GM23338 (cell line): Measurements from ENCODE around the gene SERP1. TPM values are rescaled to one million over a fixed set of nuclear protein-coding genes. Genes with fewer than 3 reads are reported as not detected.

Source experiments
- ATAC-seq: fragments of 200-7000 bp; cut with Tn5 transposase; 3 replicates; pipeline ENCODE4 v1.9.1; 2020
- DNase-seq: peaks from one replicate; pipeline ENCODE4 v3.0.0-alpha.2; 2015; ENCODE audit warnings: low spot score
- H2AFZ ChIP-seq: fragments of 200-600 bp; sonication (generic); 2 replicates; pipeline ENCODE4 v1.8.0; 2016; ENCODE audit warnings: antibody characterized with exemption, mild to moderate bottlenecking, moderate library complexity
- H3F3A ChIP-seq: fragments of 200-600 bp; sonication (generic); replicated peaks from 2 replicates; pipeline ENCODE4 v1.8.0; 2017; ENCODE audit warnings: antibody characterized with exemption, mixed run types, low read depth
- H3K27ac ChIP-seq: fragments of 200-600 bp; sonication (generic); 2 replicates; pipeline ENCODE4 v1.6.1; 2016; ENCODE audit warnings: low read depth
- H3K27me3 ChIP-seq: fragments of 200-600 bp; sonication (generic); 2 replicates; pipeline ENCODE4 v1.8.0; 2016; ENCODE audit warnings: mild to moderate bottlenecking, mixed run types, moderate library complexity; ENCODE audit not compliant: insufficient read depth
- H3K36me3 ChIP-seq: fragments of 200-600 bp; sonication (generic); 2 replicates; pipeline ENCODE4 v1.8.0; 2016; ENCODE audit warnings: mild to moderate bottlenecking; ENCODE audit not compliant: insufficient read depth
- H3K4me1 ChIP-seq: fragments of 200-600 bp; sonication (generic); 2 replicates; pipeline ENCODE4 v1.8.0; 2016; ENCODE audit warnings: mild to moderate bottlenecking, moderate library complexity; ENCODE audit not compliant: insufficient read depth
- H3K4me2 ChIP-seq: fragments of 200-600 bp; sonication (generic); 2 replicates; pipeline ENCODE4 v1.7.1; 2017; ENCODE audit warnings: mixed run types
- H3K4me3 ChIP-seq: fragments of 200-600 bp; sonication (generic); 2 replicates; pipeline ENCODE4 v1.6.1; 2016; ENCODE audit warnings: mixed run types
- H3K79me2 ChIP-seq: fragments of 200-600 bp; sonication (generic); replicated peaks from 2 replicates; pipeline ENCODE4 v1.8.0; 2017; ENCODE audit warnings: mild to moderate bottlenecking; ENCODE audit not compliant: insufficient read depth
- H3K9me2 ChIP-seq: fragments of 200-600 bp; sonication (generic); 2 replicates; pipeline ENCODE4 v1.8.0; 2017; ENCODE audit not compliant: insufficient read depth
- H4K20me1 ChIP-seq: fragments of 200-600 bp; sonication (generic); replicated peaks from 2 replicates; pipeline ENCODE4 v1.8.0; 2017; ENCODE audit warnings: mild to moderate bottlenecking; ENCODE audit not compliant: insufficient read depth
- H3K27ac Mint-ChIP-seq: 2 replicates; pipeline ENCODE4 v1.8.0; 2020; ENCODE audit warnings: inconsistent platforms, mild to moderate bottlenecking, moderate library complexity, mixed read lengths
- H3K27me3 Mint-ChIP-seq: 3 replicates; pipeline ENCODE4 v1.8.0; 2022; ENCODE audit warnings: low read depth, mild to moderate bottlenecking, moderate library complexity, mixed read lengths, inconsistent platforms; ENCODE audit not compliant: insufficient read depth, poor library complexity
- H3K36me3 Mint-ChIP-seq: 3 replicates; pipeline ENCODE4 v1.8.0; 2021; ENCODE audit warnings: low read depth, mild to moderate bottlenecking, inconsistent platforms, moderate library complexity, mixed read lengths
- H3K4me1 Mint-ChIP-seq: 3 replicates; pipeline ENCODE4 v1.8.0; 2020; ENCODE audit warnings: mild to moderate bottlenecking, inconsistent platforms, mixed read lengths
- H3K4me3 Mint-ChIP-seq: 3 replicates; pipeline ENCODE4 v1.8.0; 2021; ENCODE audit warnings: moderate library complexity, mild to moderate bottlenecking, inconsistent platforms, mixed read lengths
- H3K9me3 Mint-ChIP-seq: 3 replicates; pipeline ENCODE4 v1.8.0; 2020; ENCODE audit warnings: moderate library complexity, mild to moderate bottlenecking, inconsistent platforms, mixed read lengths
- CREB1 ChIP-seq: fragments of 250-450 bp; sonication (Bioruptor Pico); IDR thresholded peaks from 2 replicates; pipeline ENCODE4 v1.5.0; 2020; ENCODE audit warnings: low read depth, mild to moderate bottlenecking, moderate library complexity
- CTCF ChIP-seq, 2 experiments: fragments of 200-600 bp in 1 of 2; sonication (generic) in 1 of 2; conservative IDR thresholded peaks; 2 replicates each; pipeline versions ENCODE4 v1.5.1 to v1.6.1; 2016 to 2017; ENCODE audit warnings: antibody characterized with exemption in 2 of 2, low read depth in 2 of 2, mild to moderate bottlenecking in 2 of 2, moderate library complexity in 1 of 2
- ETS1 ChIP-seq: IDR thresholded peaks from 2 replicates; pipeline ENCODE4 v1.6.1; 2016; ENCODE audit warnings: antibody characterized with exemption
- EZH2 ChIP-seq: fragments of 200-600 bp; sonication (generic); IDR thresholded peaks from one replicate; pipeline ENCODE4 v1.8.0; 2017; ENCODE audit warnings: antibody characterized with exemption, mild to moderate bottlenecking, low read depth; ENCODE audit not compliant: unreplicated experiment
- EZH2phosphoT487 ChIP-seq: fragments of 200-600 bp; sonication (generic); IDR thresholded peaks from one replicate; pipeline ENCODE4 v1.8.1; 2018; ENCODE audit warnings: antibody characterized with exemption; ENCODE audit not compliant: unreplicated experiment
- NANOG ChIP-seq: IDR thresholded peaks from 2 replicates; pipeline ENCODE4 v1.6.1; 2016; ENCODE audit warnings: antibody characterized with exemption, borderline replicate concordance
- POLR2AphosphoS5 ChIP-seq: IDR thresholded peaks from 2 replicates; pipeline ENCODE4 v1.6.1; 2016; ENCODE audit warnings: antibody characterized with exemption, low read depth
- REST ChIP-seq: IDR thresholded peaks from one replicate; pipeline ENCODE4 v1.6.1; 2018; ENCODE audit warnings: antibody characterized with exemption; ENCODE audit not compliant: unreplicated experiment
- STAT1 ChIP-seq: IDR thresholded peaks from one replicate; pipeline ENCODE4 v1.6.1; 2016; ENCODE audit warnings: antibody characterized with exemption; ENCODE audit not compliant: unreplicated experiment
- ZNF114 ChIP-seq: fragments of 250-450 bp; sonication (Bioruptor Pico); IDR thresholded peaks from 2 replicates; pipeline ENCODE4 v1.5.0; 2020; ENCODE audit warnings: mild to moderate bottlenecking, moderate library complexity
- ZNF331 ChIP-seq: fragments of 250-450 bp; sonication (Bioruptor Pico); IDR thresholded peaks from 2 replicates; pipeline ENCODE4 v1.5.0; 2020; ENCODE audit warnings: low read depth, mild to moderate bottlenecking, moderate library complexity
- polyA plus RNA-seq: library from polyadenylated mRNA; unstranded; fragments of >200 nt; fragmentation: Nextera tagmentation; extraction: Ambion mirVana; gene quantifications from 2 replicates; pipeline ENCODE4 v1.2.1, GENCODE V29; 2016
- total RNA-seq: library from RNA; depleted of rRNA; stranded (reverse); fragments of >200 nt; shearing (Covaris generic); gene quantifications from 2 replicates; pipeline ENCODE4 v1.2.3, GENCODE V29; 2014

SERP1 gene
- total and polyA plus RNA-seq, 2 experiments from 2014 or later = 211 to 252 TPM

GRCh38 chr3:150527464-150528255 is 18.6 kb downstream of the SERP1 start (continued):
- TF ChIP-seq ZNF114 (CRISPR knock-in tag) (no peak), EZH2 (no peak), NANOG (no peak), ZNF331 (CRISPR knock-in tag) (no peak), ETS1 (no peak), REST (no peak), CREB1 (CRISPR knock-in tag) (no peak), CTCF (conservative IDR thresholded peaks at IDR 0.05; ENCODE audit: low read depth in 2 of 2) (no peak), POLR2AphosphoS5 (no peak), STAT1 (no peak), EZH2phosphoT487 (no peak)

GRCh38 chr3:150523538-150523937 is 22.8 kb downstream of the SERP1 start:
- Mint-ChIP-seq H3K4me3 (no peak overlapping the region), H3K27me3 (peaks cover 4% of the 10 kb centered on the region), H3K9me3 (peaks cover 3% of the 10 kb centered on the region; the same call in 2 of the 3 replicates), H3K27ac (no peak overlapping the region), H3K36me3 (peaks cover 4% of the 10 kb centered on the region; the same call in 1 of the 3 replicates), H3K4me1 (peaks cover 24% of the 10 kb centered on the region)
- Histone ChIP-seq H3K79me2 (no peaks in the 10 kb centered on the region), H3K4me3 (no peak overlapping the region), H2AFZ (no peak overlapping the region), H3K27ac (no peak overlapping the region), H3K4me2 (no peak overlapping the region), H4K20me1 (no peaks in the 10 kb centered on the region), H3K4me1 (peaks cover 16% of the 10 kb centered on the region; the same call in 1 of the 2 replicates), H3F3A (no peaks in the 10 kb centered on the region), H3K36me3 (no peaks in the 10 kb centered on the region), H3K27me3 (no peaks in the 10 kb centered on the region), H3K9me2 (no peaks in the 10 kb centered on the region)
- ATAC-seq (no peak), DNase-seq (no peak)
- TF ChIP-seq CTCF (conservative IDR thresholded peaks at IDR 0.05; ENCODE audit: low read depth in 2 of 2) (no peak), REST (no peak)
